Activated CD8-positive, alpha-beta memory T cell treated with anti-CD3 and anti-CD28 coated beads for 24 hours (primary cell): Measurements from ENCODE around the gene ZNF80.

Experiments
- DNase-seq: peaks from one replicate; pipeline ENCODE4 v3.0.0-alpha.2; 2020

The ZNF80 gene

GRCh38 chr3:114218578-114219185, 18.7 kb downstream of the ZNF80 start:
- DNase-seq = no peak

DNA sequence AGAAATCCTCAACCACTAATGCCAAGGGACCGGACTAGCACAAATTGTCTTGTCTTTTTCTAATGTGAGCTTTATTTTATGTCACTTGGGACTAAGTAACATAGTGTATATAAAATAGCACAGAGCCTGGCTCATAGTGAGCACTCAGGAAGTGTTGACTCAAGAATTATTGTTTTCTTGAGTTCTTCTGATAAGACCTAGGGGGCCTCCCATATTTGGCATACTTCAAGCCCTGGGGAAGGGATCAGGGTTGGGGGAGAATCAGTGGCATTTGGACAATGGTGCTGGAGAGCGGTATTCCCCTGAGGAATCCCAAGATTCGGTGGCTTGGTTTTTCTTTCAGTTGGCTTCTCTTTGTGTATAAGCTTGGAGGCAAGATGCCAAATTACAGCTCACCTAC, 19.4 kb downstream of the ZNF80 start:
- no peak for DNase-seq

GRCh38 chr3:114217266-114217665, 20.1 kb downstream of the ZNF80 start:
- DNase-seq = no peak

DNA sequence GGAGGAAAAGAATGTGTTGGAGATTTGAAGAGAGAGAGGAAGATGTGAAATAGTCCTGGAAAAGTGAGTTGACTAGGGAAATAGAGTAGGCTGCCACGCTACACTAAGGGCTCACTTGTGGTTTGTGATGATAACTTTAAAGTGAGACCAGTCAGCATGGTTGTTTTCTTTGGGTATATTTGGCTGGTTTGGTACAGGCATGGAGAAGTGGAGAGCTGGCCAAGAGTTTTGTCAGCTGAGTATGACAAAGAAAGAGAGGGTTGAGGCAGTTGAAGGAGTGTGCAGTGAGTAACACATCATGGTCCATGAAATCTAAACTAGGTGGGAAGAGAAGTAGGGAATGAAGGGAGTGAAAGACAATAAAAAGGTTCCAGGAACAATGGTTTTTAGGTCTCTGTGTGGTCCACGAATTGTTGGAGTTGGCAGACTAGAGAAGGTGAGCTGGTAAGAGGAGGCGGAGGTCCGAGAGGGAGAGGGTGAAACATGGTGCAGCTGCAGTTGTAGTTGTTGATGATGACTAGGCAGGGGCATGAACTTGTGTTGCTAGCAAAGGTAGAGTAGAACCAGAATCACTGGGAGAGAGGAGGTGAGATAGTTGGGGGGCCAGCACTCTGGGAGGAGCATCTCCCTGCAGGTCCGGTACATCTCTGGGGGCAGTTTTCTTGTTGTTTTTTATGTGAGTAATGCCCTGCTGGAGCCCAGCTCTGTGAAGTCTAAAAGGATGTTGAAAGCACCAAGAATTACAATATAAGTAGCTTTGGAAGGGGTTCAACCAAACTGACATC, 21.0 kb downstream of the ZNF80 start:
- no peak for DNase-seq

DNA sequence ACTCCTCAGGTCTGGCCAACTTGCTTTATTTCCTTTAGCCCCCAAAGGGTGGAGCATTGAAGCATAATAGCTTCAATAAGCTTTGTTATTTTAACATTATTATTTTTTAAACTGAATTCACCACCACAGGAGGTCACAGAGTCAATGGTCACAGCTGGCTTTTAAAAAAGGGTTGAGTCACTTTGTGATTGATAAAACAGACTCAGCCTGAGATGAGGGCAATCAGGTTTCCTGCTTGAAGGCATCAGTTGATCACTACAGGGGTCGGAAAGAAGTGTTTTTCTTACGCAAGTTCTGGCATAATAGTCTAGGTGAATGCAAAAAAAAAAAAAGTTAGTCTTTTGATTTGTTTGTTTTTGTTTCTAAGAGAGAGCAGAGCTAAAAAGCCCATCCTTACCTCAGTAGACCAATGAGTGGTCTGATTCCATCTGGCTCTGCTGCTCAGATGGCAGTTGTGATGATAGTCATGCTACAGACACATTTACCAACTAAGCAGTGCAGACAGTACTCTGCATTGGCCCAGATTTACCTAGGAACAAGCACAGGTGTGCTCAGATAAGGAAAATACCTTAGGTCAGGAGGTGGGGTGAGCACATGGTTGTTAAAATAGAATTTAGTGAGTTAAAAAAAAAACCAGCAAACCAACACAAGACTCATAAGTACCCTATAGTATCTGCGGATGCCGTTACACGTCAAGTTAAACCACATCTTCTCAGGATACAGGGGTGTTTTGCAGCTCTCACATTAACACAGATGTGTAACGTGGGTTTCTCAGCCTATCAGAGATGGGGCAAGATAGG, 22.6 kb downstream of the ZNF80 start:
- peak; percentile 70 for DNase-seq

- peak; percentile 87 for DNase-seq
These were observed 23.5 kb downstream of the ZNF80 start for GRCh38 chr3:114213627-114214541.

DNA sequence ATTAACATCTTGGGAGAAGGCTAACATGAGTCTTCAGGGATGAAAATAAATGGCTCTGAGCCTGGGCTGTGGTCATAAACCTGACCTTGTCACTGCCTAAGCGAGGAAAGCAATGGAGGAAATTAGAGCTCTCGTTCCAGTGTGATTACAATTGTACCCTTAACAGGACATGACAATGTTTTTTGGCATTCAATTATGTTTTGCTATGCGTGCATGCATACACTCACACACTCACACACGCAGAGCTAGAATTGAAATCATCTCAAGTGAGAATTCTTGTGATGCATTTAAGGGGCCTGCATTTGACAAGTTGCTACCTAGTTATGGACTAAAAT, 24.1 kb downstream of the ZNF80 start:
- DNase-seq = peak; percentile 69

GRCh38 chr3:114212646-114213045, 24.7 kb downstream of the ZNF80 start:
- DNase-seq = no peak

- no peak for DNase-seq
These were observed 29.6 kb downstream of the ZNF80 start for GRCh38 chr3:114207768-114208167.

DNA sequence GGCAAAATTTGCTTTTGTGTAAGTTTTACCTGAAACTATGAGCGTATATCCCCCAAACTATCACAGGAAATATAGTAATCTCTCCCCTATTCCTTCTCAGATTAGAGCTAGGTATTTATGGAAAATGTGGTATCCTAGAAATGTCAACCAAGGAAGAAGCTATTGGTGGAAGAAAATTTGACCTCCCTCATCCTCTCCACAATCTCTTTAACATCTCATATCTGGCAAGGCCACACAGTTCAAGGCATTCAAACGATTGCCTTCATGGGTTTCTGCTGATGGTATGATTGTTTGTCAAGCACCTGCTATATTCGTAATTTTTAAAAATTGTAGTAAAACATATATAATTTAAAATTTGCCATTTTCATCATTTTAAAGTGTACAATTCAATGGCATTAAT, 31.0 kb downstream of the ZNF80 start:
- DNase-seq = no peak

DNA sequence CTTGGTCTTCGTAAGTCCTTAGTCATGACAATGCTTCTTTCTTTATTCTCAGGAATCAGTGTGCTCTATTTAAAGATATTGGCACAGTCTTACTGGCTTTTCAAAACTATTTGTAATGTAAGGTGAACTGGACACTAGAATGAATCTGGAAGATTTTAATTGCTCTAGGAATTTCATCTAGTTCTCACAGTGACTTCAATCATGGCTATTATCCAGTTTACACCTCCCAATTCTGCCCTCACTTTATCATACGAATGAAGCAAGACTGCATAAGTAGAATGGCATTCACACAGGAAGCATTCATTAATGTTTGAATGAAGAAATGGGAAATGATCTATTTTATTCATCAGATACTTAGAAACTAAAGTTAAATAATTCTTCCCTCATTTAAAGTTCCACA, 31.8 kb downstream of the ZNF80 start:
- no peak for DNase-seq

DNA sequence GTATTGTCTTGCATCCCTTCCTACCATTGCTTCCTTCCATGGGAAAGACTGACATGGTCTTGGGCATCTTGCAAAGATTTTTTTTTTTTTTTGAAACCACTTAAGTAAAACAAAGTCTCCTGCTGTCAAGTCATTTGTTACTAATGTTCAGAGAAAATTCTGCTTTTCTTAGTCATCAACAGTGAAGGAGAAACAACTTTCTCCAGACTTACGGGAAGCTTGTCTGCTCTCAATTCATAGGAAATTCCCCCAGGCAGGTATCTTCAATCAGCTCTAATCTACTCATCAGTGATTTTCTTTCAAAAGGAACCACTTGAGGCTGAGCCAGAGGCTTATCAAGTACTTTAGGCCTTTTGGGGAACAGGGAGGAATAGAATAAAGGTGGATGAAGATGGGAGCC, 42.6 kb downstream of the ZNF80 start:
- DNase-seq = no peak

- no peak for DNase-seq
These were observed 45.2 kb downstream of the ZNF80 start for GRCh38 chr3:114192136-114192535.

DNA sequence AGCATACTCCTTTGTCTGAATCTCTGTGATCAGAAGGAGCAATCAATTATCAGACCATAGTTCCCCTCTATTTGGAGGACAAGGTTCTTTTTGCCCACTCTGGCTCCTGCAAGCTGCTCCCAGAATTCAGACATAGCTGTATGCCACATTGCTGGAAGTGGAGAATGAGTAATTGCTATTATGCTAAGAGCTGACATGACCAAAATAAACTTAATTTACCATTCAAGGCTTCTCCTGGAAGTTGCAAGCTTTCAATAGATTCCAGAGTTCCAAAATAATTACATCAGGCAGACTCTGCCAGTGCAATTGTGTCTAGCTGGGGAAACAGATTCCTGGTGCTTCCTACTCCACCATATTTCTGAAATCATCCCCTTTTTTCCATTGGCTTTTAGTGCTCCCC, 50.9 kb downstream of the ZNF80 start:
- no peak for DNase-seq
